Measurements from ENCODE around the gene EZH2.

GRCh38 chr7:148858489-148858888 is 25.6 kb downstream of the EZH2 start:
- no peak for TF ChIP-seq EP300 (IDR thresholded peaks at IDR 0.05)
- TF ChIP-seq CTCF (IDR thresholded peaks at IDR 0.05), result no peak
- no peak for TF ChIP-seq POLR2AphosphoS5 (IDR thresholded peaks at IDR 0.05)
- no peak for TF ChIP-seq POLR2A (IDR thresholded peaks at IDR 0.05)
